ENCODE data around the gene HYPK. TPM values are rescaled to one million over a fixed set of nuclear protein-coding genes. Genes with fewer than 3 reads are reported as not detected.
"Not testable (repeated sequence)": the region's sequence is repeated elsewhere in the genome, so short reads cannot be mapped to it uniquely, and the experiment has no call there.

The HYPK gene
- total and polyA plus RNA-seq, 2 experiments from 2014 or later = 7.2 to 40.1 TPM

GRCh38 chr15:43808435-43808950, 8.1 kb downstream of the HYPK start (continued):
- no peak for TF ChIP-seq REST (IDR thresholded peaks at IDR 0.05; ENCODE audit: unreplicated experiment)
- TF ChIP-seq ZNF114 (CRISPR knock-in tag; IDR thresholded peaks at IDR 0.05) = no peak
- TF ChIP-seq POLR2AphosphoS5 (IDR thresholded peaks at IDR 0.05; ENCODE audit: low read depth) = no peak
- no peak for TF ChIP-seq EZH2 (IDR thresholded peaks at IDR 0.05; ENCODE audit: low read depth, unreplicated experiment)
- no peak for TF ChIP-seq ZNF331 (CRISPR knock-in tag; IDR thresholded peaks at IDR 0.05; ENCODE audit: low read depth)
- no peak for TF ChIP-seq CTCF (conservative IDR thresholded peaks at IDR 0.05; ENCODE audit: low read depth in 2 of 2)
- TF ChIP-seq CREB1 (CRISPR knock-in tag; IDR thresholded peaks at IDR 0.05; ENCODE audit: low read depth) = no peak
- no peak for TF ChIP-seq ETS1 (IDR thresholded peaks at IDR 0.05)
- no peak for TF ChIP-seq JUNB (IDR thresholded peaks at IDR 0.05; ENCODE audit: unreplicated experiment)
- TF ChIP-seq EZH2phosphoT487 (IDR thresholded peaks at IDR 0.05; ENCODE audit: unreplicated experiment) = no peak
- TF ChIP-seq STAT1 (IDR thresholded peaks at IDR 0.05; ENCODE audit: unreplicated experiment) = no peak

- Histone ChIP-seq H3F3A (replicated peaks; ENCODE audit: low read depth) (peaks cover 15% of the 10 kb centered on the region; the same call in 1 of the 2 replicates), H3K4me2 (no peak overlapping the region), H3K79me2 (replicated peaks; ENCODE audit: insufficient read depth) (0 out of 2 replicates have a peak, but pooled peaks cover 3% of the 10 kb centered on the region), H3K27me3 (ENCODE audit: insufficient read depth) (no peaks in the 10 kb centered on the region), H4K20me1 (replicated peaks; ENCODE audit: insufficient read depth) (no peaks in the 10 kb centered on the region; the same call in 1 of the 2 replicates), H3K4me3 (no peak overlapping the region), H3K36me3 (ENCODE audit: insufficient read depth) (peaks cover 81% of the 10 kb centered on the region), H3K4me1 (ENCODE audit: insufficient read depth) (no peaks in the 10 kb centered on the region), H3K27ac (ENCODE audit: low read depth) (no peak overlapping the region), H3K9me2 (ENCODE audit: insufficient read depth) (no peaks in the 10 kb centered on the region), H2AFZ (no peak overlapping the region)
- Mint-ChIP-seq H3K4me3 (no peak overlapping the region), H3K27ac (no peak overlapping the region), H3K36me3 (ENCODE audit: low read depth) (peaks cover 89% of the 10 kb centered on the region), H3K4me1 (no peaks in the 10 kb centered on the region), H3K27me3 (ENCODE audit: insufficient read depth, low read depth, poor library complexity) (peaks cover 3% of the 10 kb centered on the region), H3K9me3 (no peaks in the 10 kb centered on the region)
- no peak for ATAC-seq
- no peak for DNase-seq (ENCODE audit: low spot score)
- TF ChIP-seq ETS1 (IDR thresholded peaks at IDR 0.05) = no peak
- no peak for TF ChIP-seq CREB1 (CRISPR knock-in tag; IDR thresholded peaks at IDR 0.05; ENCODE audit: low read depth)
- TF ChIP-seq EZH2 (IDR thresholded peaks at IDR 0.05; ENCODE audit: low read depth, unreplicated experiment) = no peak
- TF ChIP-seq EZH2phosphoT487 (IDR thresholded peaks at IDR 0.05; ENCODE audit: unreplicated experiment) = no peak
These were observed 8.7 kb downstream of the HYPK start for GRCh38 chr15:43808960-43809678.

GRCh38 chr15:43815064-43815463, 14.7 kb downstream of the HYPK start:
- not testable (repeated sequence) for H3K4me3 Mint-ChIP-seq; DNase-seq (ENCODE audit: low spot score); H3K27me3 Mint-ChIP-seq (ENCODE audit: insufficient read depth, low read depth, poor library complexity); H3K9me3 Mint-ChIP-seq; H3F3A ChIP-seq (replicated peaks; ENCODE audit: low read depth); H4K20me1 ChIP-seq (replicated peaks; ENCODE audit: insufficient read depth); ATAC-seq; H3K27ac ChIP-seq (ENCODE audit: low read depth); H3K4me1 Mint-ChIP-seq; H3K4me3 ChIP-seq; H3K9me2 ChIP-seq (ENCODE audit: insufficient read depth); H3K27ac Mint-ChIP-seq; H3K4me1 ChIP-seq (ENCODE audit: insufficient read depth); H3K27me3 ChIP-seq (ENCODE audit: insufficient read depth); H3K4me2 ChIP-seq; H2AFZ ChIP-seq
- Histone ChIP-seq H3K36me3 (ENCODE audit: insufficient read depth) (peaks cover 52% of the 10 kb centered on the region), H3K79me2 (replicated peaks; ENCODE audit: insufficient read depth) (peaks cover 22% of the 10 kb centered on the region)
- H3K36me3 Mint-ChIP-seq (ENCODE audit: low read depth) = peaks cover 67% of the 10 kb centered on the region
